Measurements from ENCODE around the gene FAF1. TPM values are rescaled to one million over a fixed set of nuclear protein-coding genes. Genes with fewer than 3 reads are reported as not detected.
"Not testable (repeated sequence)": the region's sequence is repeated elsewhere in the genome, so short reads cannot be mapped to it uniquely, and the experiment has no call there.

Gene FAF1
- total RNA-seq, 4 donors from 2014 or later = 72.0 to 107 (median 92.0) TPM

DNA sequence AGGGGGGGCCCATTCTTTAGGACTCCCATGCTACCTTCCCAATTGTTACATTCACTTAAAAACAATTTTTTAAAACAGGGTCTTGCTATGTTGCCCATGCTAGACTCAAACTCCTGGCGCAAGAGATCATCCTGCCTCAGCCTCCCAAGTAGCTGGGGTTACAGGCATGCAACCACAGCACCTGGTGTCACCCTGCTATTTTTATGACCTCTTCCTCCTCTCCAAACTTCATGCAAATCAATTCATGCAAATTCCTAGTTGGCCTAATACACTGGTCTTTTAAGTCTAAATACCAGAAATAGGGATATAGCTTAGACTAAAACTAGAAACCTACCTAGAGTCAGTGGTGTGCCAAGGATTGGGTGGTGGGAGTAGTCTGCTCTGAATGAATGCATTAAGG, 40.1 kb upstream of the FAF1 start:
- DNase-seq (no peak), ATAC-seq (no peak)
- H3K4me1 ChIP-seq = no peaks in the 10 kb centered on the region
- no peak overlapping the region for H3K4me3 ChIP-seq
- TF ChIP-seq POLR2A (IDR thresholded peaks at IDR 0.05) (no peak), CTCF (IDR thresholded peaks at IDR 0.05 in 4 of 5, conservative IDR thresholded peaks at IDR 0.05 in 1 of 5) (no peak)
- intact Hi-C loops (cut with DNase I; ENCODE audit: low total_unique reads) (loop anchor here (10.0 kb wide), 1 partner anchor 75 kb away; no protein-coding TSS in a partner anchor), in situ Hi-C loops (cut with MboI; ENCODE audit: low sequenced_read_pairs in 4 of 4) (no loop called here)
- H3K36me3 ChIP-seq = no peaks in the 10 kb centered on the region
- H3K27me3 ChIP-seq = no peaks in the 10 kb centered on the region
- no peak overlapping the region for H3K27ac ChIP-seq
- H3K9me3 ChIP-seq = no peaks in the 10 kb centered on the region

DNA sequence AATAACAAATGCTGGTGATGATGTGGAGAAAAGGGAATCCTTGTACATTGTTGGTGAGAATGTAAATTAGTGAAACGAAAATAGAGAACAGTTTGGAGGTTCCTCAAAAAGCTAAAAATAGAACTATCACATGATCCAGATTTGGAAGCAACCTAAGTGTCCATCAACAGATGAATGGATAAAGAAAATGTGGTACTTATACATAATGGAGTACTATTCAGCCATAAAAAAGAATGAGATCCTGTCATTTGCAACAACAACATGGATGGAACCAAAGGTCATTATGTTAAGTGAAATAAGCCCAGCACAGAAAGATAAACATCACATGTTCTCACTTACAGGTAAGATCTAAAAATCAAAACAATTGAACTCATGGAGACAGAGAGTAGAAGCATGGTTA, 39.3 kb upstream of the FAF1 start:
- DNase-seq; intact Hi-C loops (cut with DNase I; ENCODE audit: low total_unique reads); H3K36me3 ChIP-seq; ATAC-seq; H3K4me3 ChIP-seq; H3K27me3 ChIP-seq; H3K4me1 ChIP-seq; H3K9me3 ChIP-seq; H3K27ac ChIP-seq: not testable (repeated sequence)
- in situ Hi-C loops (cut with MboI; ENCODE audit: low sequenced_read_pairs in 4 of 4) = loop anchor here in 1 of 4 donors (5.0 kb wide), 1 partner anchor 52 kb away; no protein-coding TSS in a partner anchor

- H3K27me3 ChIP-seq = no peaks in the 10 kb centered on the region
- no peak overlapping the region for H3K4me3 ChIP-seq
- TF ChIP-seq POLR2A (IDR thresholded peaks at IDR 0.05) (no peak), CTCF (IDR thresholded peaks at IDR 0.05 in 4 of 5, conservative IDR thresholded peaks at IDR 0.05 in 1 of 5) (no peak)
- no peaks in the 10 kb centered on the region for H3K9me3 ChIP-seq
- intact Hi-C loops (cut with DNase I; ENCODE audit: low total_unique reads) (no loop called here), in situ Hi-C loops (cut with MboI; ENCODE audit: low sequenced_read_pairs in 4 of 4) (loop anchor here in 1 of 4 donors (5.0 kb wide), 1 partner anchor 49 kb away; no protein-coding TSS in a partner anchor)
- DNase-seq = no peak
- ATAC-seq = no peak
- no peaks in the 10 kb centered on the region for H3K4me1 ChIP-seq
- H3K36me3 ChIP-seq = no peaks in the 10 kb centered on the region
- H3K27ac ChIP-seq = no peak overlapping the region
Measured at GRCh38 chr1:50996083-50996482, 36.0 kb upstream of the FAF1 start.

DNA sequence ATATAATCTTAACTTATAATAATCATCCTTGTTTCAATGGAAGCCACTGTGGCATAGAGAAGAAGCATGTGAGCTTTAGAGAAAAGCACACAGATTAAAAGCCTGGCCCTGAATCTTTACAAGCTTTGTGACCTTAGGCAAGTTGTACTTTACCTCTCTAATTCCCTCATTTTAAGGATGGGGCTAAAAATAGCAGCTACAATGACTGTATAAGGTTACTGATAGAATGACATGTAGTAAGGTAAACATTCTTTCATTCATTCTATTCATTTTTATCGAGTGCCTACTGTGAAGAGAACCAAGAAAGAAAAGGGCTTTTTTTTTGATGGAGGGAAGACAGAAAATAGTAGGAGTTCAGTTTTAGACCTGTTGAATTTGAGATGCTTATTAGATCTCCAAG, 35.6 kb upstream of the FAF1 start:
- Histone ChIP-seq H3K27ac (no peak overlapping the region), H3K9me3 (no peaks in the 10 kb centered on the region), H3K4me3 (no peak overlapping the region), H3K27me3 (no peaks in the 10 kb centered on the region), H3K4me1 (no peaks in the 10 kb centered on the region), H3K36me3 (no peaks in the 10 kb centered on the region)
- intact Hi-C loops (cut with DNase I; ENCODE audit: low total_unique reads) (no loop called here), in situ Hi-C loops (cut with MboI; ENCODE audit: low sequenced_read_pairs in 4 of 4) (loop anchor here in 1 of 4 donors (5.0 kb wide), 1 partner anchor 48 kb away; no protein-coding TSS in a partner anchor)
- no peak for ATAC-seq
- TF ChIP-seq CTCF (IDR thresholded peaks at IDR 0.05 in 4 of 5, conservative IDR thresholded peaks at IDR 0.05 in 1 of 5) (no peak), POLR2A (IDR thresholded peaks at IDR 0.05) (no peak)
- DNase-seq = no peak

DNA sequence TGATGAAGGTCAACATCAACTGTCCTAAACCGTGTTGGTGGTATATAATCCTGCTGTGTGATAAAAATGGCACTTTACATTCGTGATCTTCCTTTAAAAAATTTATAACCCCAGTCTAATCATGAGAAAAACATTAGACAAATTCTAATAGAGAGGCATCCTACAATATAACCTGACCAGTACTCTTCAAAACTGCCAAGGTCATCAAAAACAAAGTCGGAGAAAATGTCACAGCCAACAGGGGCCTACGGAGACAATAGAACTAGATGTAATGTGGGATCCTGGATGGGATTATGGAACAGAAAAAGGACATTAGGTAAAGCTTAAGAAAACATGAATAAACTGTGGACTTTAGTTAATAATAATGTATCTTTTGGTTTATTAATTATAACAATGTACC, 34.9 kb upstream of the FAF1 start:
- DNase-seq (no peak), ATAC-seq (no peak)
- in situ Hi-C loops (cut with MboI; ENCODE audit: low sequenced_read_pairs in 4 of 4) = loop anchor here in 1 of 4 donors (5.0 kb wide), 1 partner anchor 48 kb away; no protein-coding TSS in a partner anchor
- intact Hi-C loops (cut with DNase I; ENCODE audit: low total_unique reads) = no loop called here
- Histone ChIP-seq H3K9me3 (no peaks in the 10 kb centered on the region), H3K4me3 (no peak overlapping the region), H3K4me1 (no peaks in the 10 kb centered on the region), H3K27ac (no peak overlapping the region), H3K36me3 (no peaks in the 10 kb centered on the region), H3K27me3 (no peaks in the 10 kb centered on the region)
- TF ChIP-seq CTCF (IDR thresholded peaks at IDR 0.05 in 4 of 5, conservative IDR thresholded peaks at IDR 0.05 in 1 of 5) = no peak
- no peak for TF ChIP-seq POLR2A (IDR thresholded peaks at IDR 0.05)
